Suprapubic skin (tissue), 4 donors: Measurements from ENCODE around the gene MAP3K8. TPM values are rescaled to one million over a fixed set of nuclear protein-coding genes. Genes with fewer than 3 reads are reported as not detected.

Source experiments
- DNase-seq, 2 donors: peaks; one replicate each; pipeline ENCODE4 v3.0.0-alpha.2; 2019; ENCODE audit warnings: low spot score in 2 of 2
- H3K27ac ChIP-seq: fragments of 200-600 bp; sonication (generic); one replicate; pipeline ENCODE4 v1.5.1; 2019
- H3K27me3 ChIP-seq: fragments of 200-600 bp; sonication (generic); one replicate; pipeline ENCODE4 v1.5.1; 2019
- H3K36me3 ChIP-seq: fragments of 200-600 bp; sonication (generic); one replicate; pipeline ENCODE4 v1.5.1; 2019
- H3K4me1 ChIP-seq: fragments of 200-600 bp; sonication (generic); one replicate; pipeline ENCODE4 v1.5.1; 2019
- H3K4me3 ChIP-seq: fragments of 200-600 bp; sonication (generic); one replicate; pipeline ENCODE4 v1.5.1; 2019; ENCODE audit warnings: mild to moderate bottlenecking
- H3K9me3 ChIP-seq: fragments of 200-600 bp; sonication (generic); one replicate; pipeline ENCODE4 v1.5.1; 2019
- CTCF ChIP-seq, 2 donors: fragments of 200-600 bp in 1 of 2; fragments of 450-650 bp in 1 of 2; sonication (generic) in 1 of 2; IDR thresholded peaks; one replicate each; pipeline ENCODE4 v1.5.1; 2016 to 2019; ENCODE audit warnings: antibody characterized with exemption in 2 of 2, mild to moderate bottlenecking in 1 of 2, moderate library complexity in 1 of 2
- EP300 ChIP-seq: sonication (generic); formaldehyde crosslinking; IDR thresholded peaks from one replicate; pipeline ENCODE4 v1.6.1; 2017; ENCODE audit warnings: antibody characterized with exemption
- POLR2A ChIP-seq, 2 donors: fragments of 450-650 bp; IDR thresholded peaks; one replicate each; pipeline ENCODE4 v1.6.1; 2017; ENCODE audit warnings: antibody characterized with exemption in 2 of 2, mild to moderate bottlenecking in 2 of 2, moderate library complexity in 2 of 2
- POLR2AphosphoS5 ChIP-seq, 3 donors: sonication (generic); formaldehyde crosslinking; IDR thresholded peaks; one replicate each; pipeline ENCODE4 v1.6.1; 2017; ENCODE audit warnings: antibody characterized with exemption in 3 of 3
- WGBS: methylation state at CpG from one replicate; pipeline ENCODE4 v1.1.5; 2018; 5-methylcytosine and 5-hydroxymethylcytosine counted together
- total RNA-seq, 4 donors: library from RNA; depleted of rRNA; stranded (reverse); fragments of >200 nt; gene quantifications; one replicate each; pipeline ENCODE4 v1.1.0, GENCODE V29; 2016

Gene MAP3K8
- total RNA-seq, 4 donors from 2014 or later, result 21.9 to 56.4 (median 54.2) TPM

DNA sequence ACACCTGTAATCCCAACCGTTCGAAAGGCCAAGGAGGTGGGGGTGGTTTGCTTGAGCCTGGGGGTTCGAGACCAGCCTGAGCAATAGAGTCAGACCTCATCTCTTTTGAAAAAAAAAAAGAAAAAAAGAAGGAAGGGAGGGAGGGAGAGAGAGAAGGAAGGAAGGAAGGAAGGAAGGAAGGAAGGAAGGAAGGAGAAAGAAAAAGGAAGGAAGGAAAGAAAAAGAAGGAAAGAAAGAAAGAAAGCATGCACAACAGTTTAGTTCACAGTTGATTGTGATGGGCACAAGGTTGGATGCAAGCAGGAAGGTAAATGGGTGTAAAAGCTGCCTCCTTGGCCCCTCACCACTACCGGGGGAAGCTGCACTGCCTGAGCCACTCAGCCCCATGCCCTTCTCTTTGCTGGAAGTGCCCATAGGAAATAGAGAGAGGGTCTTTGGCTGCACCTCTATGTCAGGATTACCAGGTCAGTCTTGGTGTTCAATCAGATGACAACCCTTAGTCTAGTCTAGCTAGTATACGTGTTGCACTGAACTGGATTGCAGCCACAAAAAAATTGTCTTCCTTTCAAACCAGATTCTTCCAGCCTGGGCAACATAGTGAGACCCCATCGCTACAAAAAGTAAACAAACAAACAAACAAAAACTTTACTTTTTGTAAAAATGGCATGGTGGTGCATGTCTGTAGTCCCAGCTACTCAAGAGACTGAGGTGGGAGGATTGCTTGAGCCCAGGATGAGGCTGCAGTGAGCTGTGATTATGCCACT lies 20.0 kb downstream of the MAP3K8 start:
- Histone ChIP-seq H3K27me3 (no peaks in the 10 kb centered on the region), H3K27ac (peak overlapping the region; percentile 73), H3K36me3 (peaks cover 54% of the 10 kb centered on the region), H3K4me3 (no peak overlapping the region), H3K9me3 (no peaks in the 10 kb centered on the region), H3K4me1 (peaks cover 43% of the 10 kb centered on the region)
- DNase-seq, result no peak
- WGBS, result 85% methylated on average over 6 of the region's 6 CpGs
- TF ChIP-seq CTCF (IDR thresholded peaks at IDR 0.05), result no peak
- no peak for TF ChIP-seq EP300

GRCh38 chr10:30454744-30455510 lies 20.9 kb downstream of the MAP3K8 start:
- H3K9me3 ChIP-seq, result no peaks in the 10 kb centered on the region
- H3K36me3 ChIP-seq, result peaks cover 54% of the 10 kb centered on the region
- no peak overlapping the region for H3K4me3 ChIP-seq
- no peaks in the 10 kb centered on the region for H3K27me3 ChIP-seq
- H3K4me1 ChIP-seq, result peaks cover 43% of the 10 kb centered on the region
- DNase-seq, result no peak
- TF ChIP-seq POLR2A (IDR thresholded peaks at IDR 0.05), result no peak
- TF ChIP-seq CTCF (IDR thresholded peaks at IDR 0.05), result no peak
- TF ChIP-seq POLR2AphosphoS5 (IDR thresholded peaks at IDR 0.05), result peak; percentile 1 to 77 (median 55)
- TF ChIP-seq EP300, result peak; percentile 88
- H3K27ac ChIP-seq, result peak overlapping the region; percentile 72
- 12% methylated on average over 3 of the region's 3 CpGs for WGBS

GRCh38 chr10:30455816-30456215 lies 21.8 kb downstream of the MAP3K8 start:
- Histone ChIP-seq H3K9me3 (no peaks in the 10 kb centered on the region), H3K4me1 (peaks cover 43% of the 10 kb centered on the region), H3K27me3 (no peaks in the 10 kb centered on the region), H3K27ac (peak overlapping the region; percentile 72), H3K36me3 (peaks cover 54% of the 10 kb centered on the region), H3K4me3 (no peak overlapping the region)
- TF ChIP-seq EP300 (no peak), CTCF (IDR thresholded peaks at IDR 0.05) (no peak), POLR2A (IDR thresholded peaks at IDR 0.05) (no peak), POLR2AphosphoS5 (IDR thresholded peaks at IDR 0.05) (no peak)
- DNase-seq, result no peak
- WGBS, result 43% methylated on average over 4 of the region's 4 CpGs

DNA sequence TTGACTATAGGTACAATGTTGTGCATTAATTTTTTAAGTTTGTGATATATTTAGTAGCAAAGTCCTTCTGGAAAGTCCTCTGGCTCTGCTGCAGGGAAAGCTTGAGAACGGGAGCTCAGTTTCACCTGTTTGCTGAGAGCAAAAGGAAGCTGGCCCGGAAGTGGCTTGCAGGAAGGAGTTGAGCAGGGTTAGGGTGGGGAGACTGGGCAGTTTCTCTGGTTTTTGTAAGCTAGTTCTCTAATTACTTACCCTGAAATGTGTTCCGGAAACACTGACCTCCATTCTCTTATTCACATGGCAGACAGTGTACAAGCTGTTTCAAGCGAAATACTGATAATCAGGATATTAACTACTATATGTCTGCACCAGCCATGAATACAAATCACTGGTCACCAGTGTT lies 22.3 kb downstream of the MAP3K8 start:
- Histone ChIP-seq H3K36me3 (peaks cover 54% of the 10 kb centered on the region), H3K4me3 (no peak overlapping the region), H3K4me1 (peaks cover 43% of the 10 kb centered on the region), H3K27me3 (no peaks in the 10 kb centered on the region), H3K9me3 (no peaks in the 10 kb centered on the region), H3K27ac (peak overlapping the region; percentile 72)
- TF ChIP-seq POLR2AphosphoS5 (IDR thresholded peaks at IDR 0.05) (no peak), POLR2A (IDR thresholded peaks at IDR 0.05) (no peak), EP300 (no peak), CTCF (IDR thresholded peaks at IDR 0.05) (no peak)
- no peak for DNase-seq
- WGBS, result 44% methylated on average over 4 of the region's 4 CpGs

- Histone ChIP-seq H3K4me1 (peaks cover 37% of the 10 kb centered on the region), H3K27me3 (no peaks in the 10 kb centered on the region), H3K36me3 (peaks cover 54% of the 10 kb centered on the region), H3K9me3 (no peaks in the 10 kb centered on the region), H3K4me3 (no peak overlapping the region), H3K27ac (peak overlapping the region; percentile 42)
- TF ChIP-seq EP300 (no peak), POLR2A (IDR thresholded peaks at IDR 0.05) (no peak), POLR2AphosphoS5 (IDR thresholded peaks at IDR 0.05) (no peak), CTCF (IDR thresholded peaks at IDR 0.05) (no peak)
- no peak for DNase-seq
- whole genome bisulfite sequencing, result 85% methylated on average over 6 of the region's 6 CpGs
Observed at GRCh38 chr10:30459283-30459682, 25.3 kb downstream of the MAP3K8 start.
